ENCODE results near the gene CDKN1A. TPM values are rescaled to one million over a fixed set of nuclear protein-coding genes. Genes with fewer than 3 reads are reported as not detected.

CDKN1A gene
- total RNA-seq, 1 donor from 2014 or later: 82.7 TPM

- peaks cover 18% of the 10 kb centered on the region for H3K4me1 Mint-ChIP-seq
- H3K27ac Mint-ChIP-seq: no peak overlapping the region
- no peaks in the 10 kb centered on the region for H3K9me3 Mint-ChIP-seq
- H3K36me3 Mint-ChIP-seq (ENCODE audit: low read depth): no peaks in the 10 kb centered on the region
- H3K4me3 Mint-ChIP-seq: no peak overlapping the region
- H3K27me3 Mint-ChIP-seq: peaks cover 16% of the 10 kb centered on the region
- intact Hi-C loops (cut with micrococcal nuclease): no loop called here
- no peak for DNase-seq
These were observed 14.7 kb upstream of the CDKN1A start for GRCh38 chr6:36663504-36664446.

DNA sequence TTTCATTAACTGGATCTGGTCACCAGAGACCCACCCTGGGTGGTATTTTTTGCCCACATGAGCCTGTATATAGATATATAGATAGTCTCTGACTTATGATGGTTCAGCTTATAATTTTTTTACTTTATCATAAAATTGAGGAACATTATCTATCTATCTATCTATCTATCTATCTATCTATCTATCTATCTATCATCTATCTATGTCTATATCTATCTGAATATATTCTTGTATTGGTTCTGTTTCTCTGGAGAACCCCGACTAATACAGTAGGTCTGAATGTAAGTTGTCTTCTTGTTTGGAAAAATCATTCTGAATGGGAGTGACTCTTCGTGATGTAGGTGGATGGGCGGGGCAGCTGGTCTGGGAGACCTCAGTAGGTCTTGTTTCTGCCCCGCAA, 13.3 kb upstream of the CDKN1A start:
- Mint-ChIP-seq H3K4me1 (peaks cover 18% of the 10 kb centered on the region), H3K9me3 (no peaks in the 10 kb centered on the region), H3K27ac (no peak overlapping the region), H3K36me3 (ENCODE audit: low read depth) (no peaks in the 10 kb centered on the region), H3K27me3 (peaks cover 5% of the 10 kb centered on the region), H3K4me3 (no peak overlapping the region)
- DNase-seq: no peak
- intact Hi-C loops (cut with micrococcal nuclease): no loop called here

DNA sequence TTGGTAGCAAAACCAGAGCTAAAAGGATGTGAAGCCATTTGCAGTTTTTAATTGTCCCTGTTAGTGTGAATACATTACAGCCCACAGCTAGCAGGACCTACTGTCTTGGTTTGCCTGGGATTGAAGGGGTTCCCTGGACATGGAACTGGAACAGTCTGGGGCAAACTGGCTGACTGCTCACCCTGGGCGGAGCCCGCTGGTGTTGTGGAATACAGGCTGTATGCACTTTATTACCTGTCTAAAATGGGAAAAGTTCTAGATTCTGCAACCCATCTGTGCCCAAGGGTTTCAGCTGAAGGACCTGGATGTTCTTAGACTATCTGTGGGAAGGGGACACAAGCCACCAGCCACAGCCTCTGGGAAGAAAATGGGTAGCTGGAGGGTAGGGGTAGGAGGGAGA, 12.2 kb upstream of the CDKN1A start:
- Mint-ChIP-seq H3K4me3 (no peak overlapping the region), H3K9me3 (no peaks in the 10 kb centered on the region), H3K27ac (no peak overlapping the region), H3K4me1 (peaks cover 18% of the 10 kb centered on the region), H3K36me3 (ENCODE audit: low read depth) (no peaks in the 10 kb centered on the region), H3K27me3 (peaks cover 6% of the 10 kb centered on the region)
- intact Hi-C loops (cut with micrococcal nuclease): no loop called here
- no peak for DNase-seq

DNA sequence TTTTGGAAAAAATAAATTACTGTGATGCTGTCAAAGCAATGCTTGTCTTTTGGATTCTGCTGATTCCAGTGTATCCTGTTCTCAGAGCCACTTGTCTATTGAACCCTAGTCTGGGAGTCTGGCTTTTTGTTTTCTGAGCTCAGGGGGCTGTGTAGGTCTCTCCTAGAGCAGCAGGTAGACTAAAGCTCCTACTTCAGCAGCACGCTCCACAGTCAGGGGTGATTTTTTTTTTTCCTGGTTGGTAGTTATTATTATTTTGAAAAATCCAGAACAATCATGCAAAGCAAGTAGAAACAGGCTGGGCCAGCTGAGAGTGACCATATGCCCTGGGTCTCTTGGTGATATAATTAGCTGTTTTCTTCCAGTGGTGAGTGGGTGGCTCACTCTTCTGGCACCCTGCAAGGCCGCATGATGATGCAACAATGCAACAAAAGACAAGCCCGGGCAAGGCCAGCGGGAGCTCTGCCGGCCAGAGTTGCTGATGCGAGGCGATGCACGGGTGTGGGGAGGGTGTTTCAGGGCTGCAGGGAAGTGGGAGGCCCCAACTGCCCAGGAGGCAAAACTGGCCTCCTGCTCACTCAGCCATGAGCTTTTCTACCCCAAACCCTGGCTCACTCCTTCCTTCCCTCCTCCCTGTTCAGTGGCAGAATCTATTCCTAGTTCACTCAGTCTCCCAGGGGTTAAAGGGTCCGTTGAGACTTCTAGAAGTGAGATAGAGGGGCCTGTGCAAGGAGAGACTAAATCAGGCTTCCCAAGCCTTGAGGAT, 11.5 kb upstream of the CDKN1A start:
- H3K36me3 Mint-ChIP-seq (ENCODE audit: low read depth): no peaks in the 10 kb centered on the region

DNA sequence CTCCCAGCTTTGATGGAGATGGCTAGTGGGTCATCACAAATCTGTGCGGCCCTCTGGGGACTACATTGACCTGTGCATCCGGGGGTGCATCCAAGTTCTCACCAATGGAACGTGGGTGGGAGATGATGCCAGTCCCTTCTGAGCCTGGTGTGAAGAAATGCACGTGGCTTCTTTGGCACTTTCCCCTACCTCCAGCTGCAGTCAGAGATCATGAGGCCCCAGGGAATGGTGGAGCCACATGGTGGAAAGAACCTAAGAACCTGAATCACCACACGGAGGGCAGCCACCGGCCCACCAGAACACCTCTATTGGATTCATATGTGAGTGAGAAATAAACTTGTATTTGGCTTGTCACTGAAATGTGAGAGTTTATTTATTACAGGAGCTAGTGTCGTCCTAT, 9.9 kb upstream of the CDKN1A start:
- H3K36me3 Mint-ChIP-seq (ENCODE audit: low read depth): no peaks in the 10 kb centered on the region
- no peak for DNase-seq

More for the DNA sequence above, 11.5 kb upstream of the CDKN1A start:
- peak overlapping the region; percentile 45 for H3K27ac Mint-ChIP-seq
- peaks cover 18% of the 10 kb centered on the region for H3K4me1 Mint-ChIP-seq
- H3K27me3 Mint-ChIP-seq: peaks cover 6% of the 10 kb centered on the region
- H3K9me3 Mint-ChIP-seq: no peaks in the 10 kb centered on the region
- intact Hi-C loops (cut with micrococcal nuclease): no loop called here
- no peak overlapping the region for H3K4me3 Mint-ChIP-seq
- no peak for DNase-seq

GRCh38 chr6:36669002-36669401, 9.5 kb upstream of the CDKN1A start:
- Mint-ChIP-seq H3K27ac (no peak overlapping the region), H3K4me1 (peaks cover 3% of the 10 kb centered on the region), H3K36me3 (ENCODE audit: low read depth) (no peaks in the 10 kb centered on the region), H3K4me3 (no peak overlapping the region), H3K27me3 (peaks cover 1% of the 10 kb centered on the region), H3K9me3 (no peaks in the 10 kb centered on the region)
- DNase-seq: no peak
- intact Hi-C loops (cut with micrococcal nuclease): no loop called here

More for the DNA sequence above, 9.9 kb upstream of the CDKN1A start:
- H3K27me3 Mint-ChIP-seq: peaks cover 1% of the 10 kb centered on the region
- no peak overlapping the region for H3K4me3 Mint-ChIP-seq
- H3K9me3 Mint-ChIP-seq: no peaks in the 10 kb centered on the region
- intact Hi-C loops (cut with micrococcal nuclease): no loop called here
- H3K4me1 Mint-ChIP-seq: peaks cover 3% of the 10 kb centered on the region
- no peak overlapping the region for H3K27ac Mint-ChIP-seq

DNA sequence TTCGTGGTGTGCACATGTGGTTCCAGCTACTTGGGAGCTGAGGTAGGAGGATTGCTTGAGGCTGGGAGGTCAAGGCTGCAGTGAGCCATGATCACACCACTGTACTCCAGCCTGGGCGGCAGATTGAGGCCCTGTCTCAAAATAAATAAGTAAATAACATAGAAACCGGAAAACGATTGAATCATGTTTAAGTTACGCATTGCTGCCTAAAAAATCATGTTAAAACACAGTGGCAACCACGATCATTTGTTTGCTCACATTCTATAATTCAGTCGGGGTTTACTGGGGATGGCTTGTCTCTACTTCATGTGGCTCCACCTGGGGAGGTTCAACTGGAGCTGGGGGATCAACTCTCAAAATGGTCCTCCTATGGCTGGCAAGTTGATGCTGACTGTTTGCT, 8.2 kb upstream of the CDKN1A start:
- no peaks in the 10 kb centered on the region for H3K9me3 Mint-ChIP-seq
- no peaks in the 10 kb centered on the region for H3K36me3 Mint-ChIP-seq (ENCODE audit: low read depth)
- H3K27me3 Mint-ChIP-seq: peaks cover 1% of the 10 kb centered on the region
- peaks cover 8% of the 10 kb centered on the region for H3K4me1 Mint-ChIP-seq
- intact Hi-C loops (cut with micrococcal nuclease): no loop called here
- DNase-seq: no peak
- no peak overlapping the region for H3K4me3 Mint-ChIP-seq
- H3K27ac Mint-ChIP-seq: no peak overlapping the region

DNA sequence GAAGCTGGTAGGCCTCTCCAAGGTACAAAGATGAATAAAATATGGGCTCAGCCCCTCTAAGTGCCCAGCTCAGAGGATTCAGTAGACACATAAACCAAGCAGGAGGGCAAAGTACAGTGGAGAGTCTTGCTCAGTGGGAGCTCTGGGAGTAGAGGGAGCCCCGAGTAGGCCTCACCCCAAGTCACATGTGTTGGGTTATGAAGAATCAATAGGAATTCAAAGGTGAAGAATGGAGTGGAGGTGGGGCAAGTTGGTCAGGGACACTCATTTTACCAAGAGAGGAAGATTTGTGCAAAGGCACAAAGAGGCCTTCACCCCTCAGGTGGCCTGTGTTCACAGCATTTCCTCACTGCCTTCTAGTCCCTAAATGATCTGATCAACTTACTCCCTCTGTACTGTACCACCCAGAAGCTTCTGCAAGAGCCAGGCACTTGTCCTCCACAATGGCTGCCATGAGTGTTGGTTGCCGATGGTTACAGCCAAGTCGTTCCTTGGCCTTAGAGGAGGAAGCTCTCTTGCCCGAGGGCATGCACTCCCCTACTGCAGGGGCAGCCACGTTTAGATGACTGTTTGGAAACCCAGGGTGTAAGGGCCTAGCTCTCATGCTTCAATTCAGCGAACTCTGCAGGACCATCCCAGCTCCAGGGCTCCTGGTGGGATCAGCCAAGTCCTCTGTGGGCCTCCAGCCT, 6.7 kb upstream of the CDKN1A start:
- peaks cover 17% of the 10 kb centered on the region for H3K4me1 Mint-ChIP-seq
- no peak overlapping the region for H3K4me3 Mint-ChIP-seq
- intact Hi-C loops (cut with micrococcal nuclease): no loop called here
- H3K36me3 Mint-ChIP-seq (ENCODE audit: low read depth): no peaks in the 10 kb centered on the region
- H3K27me3 Mint-ChIP-seq: peaks cover 1% of the 10 kb centered on the region
- no peak for DNase-seq
- H3K9me3 Mint-ChIP-seq: no peaks in the 10 kb centered on the region
- H3K27ac Mint-ChIP-seq: peak overlapping the region; percentile 38

DNA sequence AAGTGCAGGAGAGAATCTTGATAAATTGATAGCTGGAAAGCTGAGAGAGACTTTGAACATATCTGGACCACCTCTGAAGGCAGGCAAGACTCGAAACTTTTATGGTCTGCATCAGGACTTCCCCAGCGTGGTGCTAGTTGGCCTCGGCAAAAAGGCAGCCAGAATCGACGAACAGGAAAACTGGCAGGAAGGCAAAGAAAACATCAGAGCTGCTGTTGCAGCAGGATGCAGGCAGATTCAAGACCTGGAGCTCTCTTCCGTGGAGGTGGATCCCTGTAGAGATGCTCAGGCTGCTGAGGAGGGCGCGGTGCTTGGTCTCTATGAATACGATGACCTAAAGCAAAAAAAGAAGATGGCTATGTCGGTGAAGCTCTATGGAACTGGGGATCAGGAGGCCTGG, 4.6 kb upstream of the CDKN1A start:
- peaks cover 4% of the 10 kb centered on the region for H3K36me3 Mint-ChIP-seq (ENCODE audit: low read depth)
- intact Hi-C loops (cut with micrococcal nuclease): no loop called here
- DNase-seq: no peak
- no peak overlapping the region for H3K27ac Mint-ChIP-seq
- peaks cover 1% of the 10 kb centered on the region for H3K27me3 Mint-ChIP-seq
- H3K4me3 Mint-ChIP-seq: no peak overlapping the region
- no peaks in the 10 kb centered on the region for H3K9me3 Mint-ChIP-seq
- H3K4me1 Mint-ChIP-seq: peaks cover 33% of the 10 kb centered on the region

- no peak overlapping the region for H3K4me3 Mint-ChIP-seq
- DNase-seq: no peak
- intact Hi-C loops (cut with micrococcal nuclease): no loop called here
- peaks cover 1% of the 10 kb centered on the region for H3K27me3 Mint-ChIP-seq
- peaks cover 33% of the 10 kb centered on the region for H3K4me1 Mint-ChIP-seq
- H3K27ac Mint-ChIP-seq: no peak overlapping the region
- peaks cover 4% of the 10 kb centered on the region for H3K36me3 Mint-ChIP-seq (ENCODE audit: low read depth)
- H3K9me3 Mint-ChIP-seq: no peaks in the 10 kb centered on the region
These were observed 3.6 kb upstream of the CDKN1A start for GRCh38 chr6:36674942-36675341.

DNA sequence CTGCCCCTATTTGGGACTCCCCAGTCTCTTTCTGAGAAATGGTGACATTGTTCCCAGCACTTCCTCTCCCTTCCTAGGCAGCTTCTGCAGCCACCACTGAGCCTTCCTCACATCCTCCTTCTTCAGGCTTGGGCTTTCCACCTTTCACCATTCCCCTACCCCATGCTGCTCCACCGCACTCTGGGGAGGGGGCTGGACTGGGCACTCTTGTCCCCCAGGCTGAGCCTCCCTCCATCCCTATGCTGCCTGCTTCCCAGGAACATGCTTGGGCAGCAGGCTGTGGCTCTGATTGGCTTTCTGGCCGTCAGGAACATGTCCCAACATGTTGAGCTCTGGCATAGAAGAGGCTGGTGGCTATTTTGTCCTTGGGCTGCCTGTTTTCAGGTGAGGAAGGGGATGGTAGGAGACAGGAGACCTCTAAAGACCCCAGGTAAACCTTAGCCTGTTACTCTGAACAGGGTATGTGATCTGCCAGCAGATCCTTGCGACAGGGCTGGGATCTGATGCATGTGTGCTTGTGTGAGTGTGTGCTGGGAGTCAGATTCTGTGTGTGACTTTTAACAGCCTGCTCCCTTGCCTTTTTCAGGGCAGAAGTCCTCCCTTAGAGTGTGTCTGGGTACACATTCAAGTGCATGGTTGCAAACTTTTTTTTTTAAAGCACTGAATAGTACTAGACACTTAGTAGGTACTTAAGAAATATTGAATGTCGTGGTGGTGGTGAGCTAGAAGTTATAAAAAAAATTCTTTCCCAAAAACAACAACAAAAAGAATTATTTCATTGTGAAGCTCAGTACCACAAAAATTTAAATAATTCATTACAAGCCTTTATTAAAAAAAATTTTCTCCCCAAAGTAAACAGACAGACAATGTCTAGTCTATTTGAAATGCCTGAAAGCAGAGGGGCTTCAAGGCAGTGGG, 2.1 kb upstream of the CDKN1A start:
- Mint-ChIP-seq H3K27ac (peak overlapping the region; percentile 89), H3K4me3 (peak overlapping the region; percentile 97), H3K36me3 (ENCODE audit: low read depth) (peaks cover 15% of the 10 kb centered on the region), H3K4me1 (peaks cover 44% of the 10 kb centered on the region), H3K9me3 (no peaks in the 10 kb centered on the region), H3K27me3 (no peaks in the 10 kb centered on the region)
- peak; percentile 74 for DNase-seq
- intact Hi-C loops (cut with micrococcal nuclease): no loop called here

DNA sequence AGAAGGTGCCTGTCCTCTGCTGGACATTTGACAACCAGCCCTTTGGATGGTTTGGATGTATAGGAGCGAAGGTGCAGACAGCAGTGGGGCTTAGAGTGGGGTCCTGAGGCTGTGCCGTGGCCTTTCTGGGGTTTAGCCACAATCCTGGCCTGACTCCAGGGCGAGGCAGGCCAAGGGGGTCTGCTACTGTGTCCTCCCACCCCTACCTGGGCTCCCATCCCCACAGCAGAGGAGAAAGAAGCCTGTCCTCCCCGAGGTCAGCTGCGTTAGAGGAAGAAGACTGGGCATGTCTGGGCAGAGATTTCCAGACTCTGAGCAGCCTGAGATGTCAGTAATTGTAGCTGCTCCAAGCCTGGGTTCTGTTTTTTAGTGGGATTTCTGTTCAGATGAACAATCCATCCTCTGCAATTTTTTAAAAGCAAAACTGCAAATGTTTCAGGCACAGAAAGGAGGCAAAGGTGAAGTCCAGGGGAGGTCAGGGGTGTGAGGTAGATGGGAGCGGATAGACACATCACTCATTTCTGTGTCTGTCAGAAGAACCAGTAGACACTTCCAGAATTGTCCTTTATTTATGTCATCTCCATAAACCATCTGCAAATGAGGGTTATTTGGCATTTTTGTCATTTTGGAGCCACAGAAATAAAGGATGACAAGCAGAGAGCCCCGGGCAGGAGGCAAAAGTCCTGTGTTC, 1.3 kb upstream of the CDKN1A start:
- H3K27me3 Mint-ChIP-seq: no peaks in the 10 kb centered on the region
- peaks cover 15% of the 10 kb centered on the region for H3K36me3 Mint-ChIP-seq (ENCODE audit: low read depth)
- peak overlapping the region; percentile 97 for H3K4me3 Mint-ChIP-seq
- H3K9me3 Mint-ChIP-seq: no peaks in the 10 kb centered on the region
- peak overlapping the region; percentile 85 for H3K27ac Mint-ChIP-seq
- H3K4me1 Mint-ChIP-seq: peaks cover 46% of the 10 kb centered on the region
- intact Hi-C loops (cut with micrococcal nuclease): no loop called here
- DNase-seq: no peak

Data from activated CD4-positive, alpha-beta T cell treated with anti-CD3 and anti-CD28 coated beads, Interleukin-2, amount 10 ng/mL, durations not matched to agents 24 days and 14 days (primary cell).